K562 (cell line): ENCODE measurements around the gene HYPK. TPM values are rescaled to one million over a fixed set of nuclear protein-coding genes. Genes with fewer than 3 reads are reported as not detected.
A peak's percentile ranks its signal among the peaks of the same experiment; 100 is the strongest.

Source experiments
- ATAC-seq: fragments of 200-7000 bp; cut with Tn5 transposase; 3 replicates; pipeline ENCODE4 v1.9.1; 2020; ENCODE audit warnings: moderate library complexity
- BruUV-seq: library from RNA; stranded (reverse); fragments of 400-500 nt; replicated peaks from 2 replicates; lab custom pipeline; 2021; lab: Mats Ljungman, UMichigan
- CTCF ChIA-PET: fragments of 300-600 bp; formaldehyde crosslinking; extraction: SDS; loops from one replicate; lab custom pipeline; 2021; ENCODE audit warnings: low intra/inter-chr PET ratio; lab: Yijun Ruan, JAX
- POLR2A ChIA-PET: fragments of 300-600, 350-650 bp; sonication (Branson Sonifier 250); formaldehyde crosslinking; extraction: SDS; loops from one replicate; lab custom pipeline; 2021; ENCODE audit warnings: antibody characterized with exemption, inconsistent platforms; lab: Yijun Ruan, JAX
- DNase-seq, 4 experiments: peaks; one replicate each; pipeline versions ENCODE4 v3.0.0 to v3.0.0-alpha.2; 2011 to 2018; ENCODE audit warnings: low spot score in 3 of 4, mixed read lengths in 3 of 4; ENCODE audit errors: extremely low read depth in 1 of 4
- FAIRE-seq: peaks from 2 replicates; lab custom pipeline; 2011; peaks lifted over from hg19 to GRCh38; lab: Jason Lieb, UNC
- H2AFZ ChIP-seq: 2 replicates; pipeline ENCODE4 v1.6.0; 2011; ENCODE audit warnings: low read depth, low read length, control low read depth, inconsistent platforms
- H3K27ac ChIP-seq: fragments of 200-600 bp; 3 replicates; pipeline ENCODE4 v1.8.0; 2011; ENCODE audit warnings: low read depth, mild to moderate bottlenecking, control low read depth, inconsistent platforms, low read length, moderate library complexity, mixed read lengths; ENCODE audit errors: extremely low read depth
- H3K27me3 ChIP-seq, 2 experiments: fragments of 300-600 bp in 1 of 2; 2 replicates in 1 of 2; 3 replicates in 1 of 2; pipeline versions ENCODE4 v1.6.0 to v1.8.0; 2011; ENCODE audit warnings: inconsistent platforms in 2 of 2, low read length in 2 of 2, mild to moderate bottlenecking in 1 of 2, mixed read lengths in 1 of 2, moderate library complexity in 1 of 2; ENCODE audit not compliant: control insufficient read depth in 2 of 2, insufficient read depth in 2 of 2
- H3K36me3 ChIP-seq: fragments of 300-600 bp; 3 replicates; pipeline ENCODE4 v1.8.0; 2011; ENCODE audit warnings: mild to moderate bottlenecking, low read length, inconsistent platforms; ENCODE audit not compliant: control insufficient read depth, insufficient read depth
- H3K4me1 ChIP-seq, 2 experiments: fragments of 200-600 bp in 1 of 2; replicated peaks in 1 of 2; 2 replicates in 1 of 2; 3 replicates in 1 of 2; pipeline versions ENCODE4 v1.5.1 to v1.8.0; 2011; ENCODE audit warnings: inconsistent platforms in 2 of 2, low read length in 2 of 2, mild to moderate bottlenecking in 1 of 2, mixed read lengths in 1 of 2, moderate library complexity in 1 of 2; ENCODE audit not compliant: control insufficient read depth in 2 of 2, insufficient read depth in 2 of 2
- H3K4me2 ChIP-seq: 2 replicates; pipeline ENCODE4 v1.6.1; 2011; ENCODE audit warnings: low read length, control low read depth, inconsistent platforms, mixed read lengths; ENCODE audit not compliant: insufficient read depth
- H3K4me3 ChIP-seq: fragments of 200-600 bp; sonication (generic), shearing (Covaris generic); 2 replicates; pipeline ENCODE4 v1.5.1; 2016; ENCODE audit warnings: control low read depth, inconsistent platforms
- H3K79me2 ChIP-seq: fragments of 200-600 bp; 3 replicates; pipeline ENCODE4 v1.8.0; 2011; ENCODE audit warnings: low read length, inconsistent platforms; ENCODE audit not compliant: control insufficient read depth, insufficient read depth
- H3K9ac ChIP-seq, 2 experiments: 2 replicates each; pipeline versions ENCODE4 v1.6.0 to v1.6.1; 2011; ENCODE audit warnings: low read depth in 2 of 2, low read length in 2 of 2, control low read depth in 1 of 2, inconsistent platforms in 1 of 2, mild to moderate bottlenecking in 1 of 2, mixed read lengths in 1 of 2; ENCODE audit not compliant: insufficient read depth in 1 of 2
- H3K9me1 ChIP-seq: one replicate; pipeline ENCODE4 v1.6.0; 2011; ENCODE audit warnings: inconsistent platforms, mild to moderate bottlenecking, low read length, moderate library complexity; ENCODE audit not compliant: control insufficient read depth, insufficient read depth
- H3K9me3 ChIP-seq: replicated peaks from 2 replicates; pipeline ENCODE4 v1.5.1; 2011; ENCODE audit warnings: low read depth, low read length, inconsistent platforms; ENCODE audit not compliant: control insufficient read depth, insufficient read depth
- H4K20me1 ChIP-seq: replicated peaks from 2 replicates; pipeline ENCODE4 v1.6.1; 2011; ENCODE audit warnings: low read length, inconsistent platforms, mixed read lengths; ENCODE audit not compliant: control insufficient read depth, insufficient read depth
- CBX5 ChIP-seq: IDR thresholded peaks from 2 replicates; pipeline ENCODE4 v1.6.1; 2014; ENCODE audit warnings: low read depth, borderline replicate concordance
- CCNT2 ChIP-seq: IDR thresholded peaks from 2 replicates; pipeline ENCODE4 v1.6.1; 2011; ENCODE audit warnings: borderline replicate concordance, low read depth, mild to moderate bottlenecking, moderate library complexity, mixed read lengths, low read length; ENCODE audit not compliant: insufficient read length; ENCODE audit errors: extremely low read depth
- ESRRA ChIP-seq: fragments of 450-650 bp; IDR thresholded peaks from 2 replicates; pipeline ENCODE4 v1.6.1; 2014; ENCODE audit warnings: low read depth, mild to moderate bottlenecking, moderate library complexity, borderline replicate concordance
- MAZ ChIP-seq, 2 experiments: fragments of 450-650 bp in 1 of 2; sonication (generic) in 1 of 2; formaldehyde crosslinking; IDR thresholded peaks in 1 of 2; conservative IDR thresholded peaks in 1 of 2; 2 replicates each; pipeline versions ENCODE4 v1.4.0 to v1.5.0; 2020; ENCODE audit warnings: mild to moderate bottlenecking in 1 of 2, missing genetic modification reagents in 1 of 2
- NR1H2 ChIP-seq: sonication (generic); formaldehyde crosslinking; IDR thresholded peaks from 2 replicates; pipeline ENCODE4 v1.4.0; 2020; ENCODE audit warnings: mild to moderate bottlenecking, missing genetic modification reagents
- RBM25 ChIP-seq: fragments of 200-400 bp; formaldehyde crosslinking; IDR thresholded peaks from 2 replicates; pipeline ENCODE4 v1.6.1; 2018; ENCODE audit warnings: low read length, low read depth, moderate library complexity; ENCODE audit not compliant: severe bottlenecking
- ZFP36 ChIP-seq: fragments of 150-350 bp; IDR thresholded peaks from 2 replicates; pipeline ENCODE4 v1.6.1; 2018; ENCODE audit warnings: low read length, low read depth; ENCODE audit not compliant: partially characterized antibody
- ZNF561 ChIP-seq: fragments of 450-650 bp; formaldehyde crosslinking; conservative IDR thresholded peaks from 2 replicates; pipeline ENCODE4 v1.4.0; 2020; ENCODE audit warnings: mild to moderate bottlenecking, moderate library complexity
- WGBS: fragments of 100-300 bp; shearing (Covaris generic); methylation state at CpG from one replicate; pipeline ENCODE4 v1.1.6; 2016; ENCODE audit warnings: low coverage, mixed read lengths; ENCODE audit not compliant: insufficient coverage; ENCODE audit errors: missing lambda C conversion rate; 5-methylcytosine and 5-hydroxymethylcytosine counted together
- in situ Hi-C: fragments of 300-500 bp; cut with MboI; formaldehyde crosslinking; loops from 4 replicates; pipeline ENCODE4 v1.15.0; 2018; ENCODE audit warnings: inconsistent platforms, mixed read lengths
- intact Hi-C: fragments of 100-400 bp; cut with micrococcal nuclease; formaldehyde crosslinking; loops from 2 replicates; pipeline ENCODE4 v1.14.2; 2022
- polyA plus RNA-seq, 8 experiments: library from polyadenylated mRNA; depleted of rRNA in 4 of 8; stranded (reverse) in 5 of 8; unstranded in 3 of 8; fragments of >200 nt; fragmentation: Nextera tagmentation in 2 of 8; fragmentation: Illumina TruSeq in 1 of 8; extraction: Ambion mirVana in 2 of 8; extraction: Trizol in 1 of 8; gene quantifications; 2 replicates each; pipeline versions ENCODE4 v1.2.1 to v1.2.3, GENCODE V29; 2011 to 2014; ENCODE audit warnings: inconsistent platforms in 1 of 8, missing spikeins in 1 of 8
- total RNA-seq, 7 experiments: library from RNA; depleted of rRNA in 6 of 7; stranded (reverse); fragments of >200 nt in 6 of 7; fragmentation: Illumina TruSeq in 2 of 7; extraction: Trizol in 2 of 7; gene quantifications; 2 replicates each; pipeline versions ENCODE4 v1.2.1 to v1.2.3, GENCODE V29; 2011 to 2021; ENCODE audit warnings: low replicate concordance in 1 of 7

Gene HYPK
- total and polyA plus RNA-seq, 9 of the 15 experiments (the other 6 are each of a cell fraction or from before 2014, with no cell fraction given), result 7.2 to 28.0 (median 21.1) TPM

DNA sequence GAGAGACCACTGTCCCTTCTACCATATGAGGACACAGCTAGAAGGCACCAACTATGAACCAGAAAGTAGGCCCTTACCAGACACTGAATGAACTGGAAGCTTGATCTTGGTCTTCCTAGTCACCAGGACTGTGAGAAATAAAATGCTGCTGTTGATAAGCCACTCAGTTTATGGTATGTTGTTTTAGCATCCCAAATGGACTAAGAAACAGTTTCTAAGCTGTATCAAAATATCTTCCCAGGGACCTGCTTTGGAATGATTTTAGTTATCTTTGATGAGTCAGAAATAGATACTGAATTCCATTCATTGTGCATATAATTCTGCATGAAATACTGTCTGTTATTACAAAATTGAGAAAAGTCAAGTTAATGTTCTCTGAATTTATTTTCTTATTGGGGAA, 45.0 kb downstream of the HYPK start:
- TF ChIP-seq ZNF561 (CRISPR knock-in tag) (no peak), NR1H2 (CRISPR knock-in tag) (no peak), CBX5 (no peak)
- Histone ChIP-seq H3K79me2 (no peaks in the 10 kb centered on the region), H3K4me1 (no peaks in the 10 kb centered on the region), H3K9me1 (no peaks in the 10 kb centered on the region), H3K27me3 (no peaks in the 10 kb centered on the region), H3K9me3 (no peaks in the 10 kb centered on the region), H2AFZ (no peak overlapping the region), H3K9ac (no peak overlapping the region), H3K4me2 (no peak overlapping the region), H4K20me1 (no peaks in the 10 kb centered on the region), H3K4me3 (no peak overlapping the region), H3K27ac (no peak overlapping the region), H3K36me3 (peaks cover 74% of the 10 kb centered on the region)
- no peak for ATAC-seq
- in situ Hi-C loops (no loop called here), intact Hi-C loops (no loop called here)
- no TSS peak for BruUV-seq
- FAIRE-seq, result no peak
- ChIA-PET CTCF (no interaction called here), POLR2A (interaction anchor here (1.2 kb wide), 1 partner anchor 21 kb away, joined by 3 read pairs; the partner anchor contains the start of gene MFAP1)
- no peak for DNase-seq

DNA sequence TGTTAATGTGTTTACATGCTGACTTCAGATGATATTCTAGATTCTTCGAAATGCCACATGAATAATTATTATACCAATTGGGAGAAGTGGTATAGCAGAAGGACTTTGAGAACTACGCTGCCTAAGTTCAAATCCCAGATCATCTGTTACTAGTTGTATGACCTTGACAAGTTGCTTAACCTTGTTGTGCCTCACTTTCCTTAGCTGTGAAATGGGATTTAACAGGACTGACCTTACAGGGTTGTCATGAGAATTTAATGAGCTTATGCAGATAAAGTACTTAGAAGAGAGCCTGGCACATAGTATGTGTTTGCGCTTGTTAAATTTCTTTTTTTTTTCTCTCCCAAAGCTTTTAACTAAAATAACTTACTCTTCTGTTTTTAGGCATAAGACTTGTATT, 50.9 kb downstream of the HYPK start:
- DNase-seq (no peak), ATAC-seq (no peak), FAIRE-seq (no peak)
- Histone ChIP-seq H3K9ac (no peak overlapping the region), H3K4me3 (no peak overlapping the region), H2AFZ (no peak overlapping the region), H3K9me1 (no peaks in the 10 kb centered on the region), H3K27me3 (no peaks in the 10 kb centered on the region), H3K9me3 (no peaks in the 10 kb centered on the region), H3K79me2 (no peaks in the 10 kb centered on the region; the same call in 2 of the 3 replicates), H4K20me1 (no peaks in the 10 kb centered on the region), H3K4me1 (no peaks in the 10 kb centered on the region), H3K4me2 (no peak overlapping the region), H3K27ac (no peak overlapping the region), H3K36me3 (peaks cover 81% of the 10 kb centered on the region)
- WGBS, result 92% methylated on average over 3 of the region's 3 CpGs
- POLR2A ChIA-PET, result interaction anchor here (1.3 to 1.6 kb wide), 2 partner anchors 10 to 23 kb away, joined by 5 to 7 read pairs; no protein-coding TSS in a partner anchor
- intact Hi-C loops, result no loop called here
- TF ChIP-seq CCNT2, result no peak
- TF ChIP-seq MAZ (CRISPR knock-in tag; conservative IDR thresholded peaks at IDR 0.05 in 1 of 2, IDR thresholded peaks at IDR 0.05 in 1 of 2), result no peak
- peak; percentile 70 for TF ChIP-seq RBM25
- peak; percentile 95 for TF ChIP-seq ESRRA
- no peak for TF ChIP-seq ZFP36
- no TSS peak for BruUV-seq
- in situ Hi-C loops, result no loop called here
- CTCF ChIA-PET, result no interaction called here
